ENCODE data around the gene ARHGAP44.

- TF ChIP-seq, protein P1, sequence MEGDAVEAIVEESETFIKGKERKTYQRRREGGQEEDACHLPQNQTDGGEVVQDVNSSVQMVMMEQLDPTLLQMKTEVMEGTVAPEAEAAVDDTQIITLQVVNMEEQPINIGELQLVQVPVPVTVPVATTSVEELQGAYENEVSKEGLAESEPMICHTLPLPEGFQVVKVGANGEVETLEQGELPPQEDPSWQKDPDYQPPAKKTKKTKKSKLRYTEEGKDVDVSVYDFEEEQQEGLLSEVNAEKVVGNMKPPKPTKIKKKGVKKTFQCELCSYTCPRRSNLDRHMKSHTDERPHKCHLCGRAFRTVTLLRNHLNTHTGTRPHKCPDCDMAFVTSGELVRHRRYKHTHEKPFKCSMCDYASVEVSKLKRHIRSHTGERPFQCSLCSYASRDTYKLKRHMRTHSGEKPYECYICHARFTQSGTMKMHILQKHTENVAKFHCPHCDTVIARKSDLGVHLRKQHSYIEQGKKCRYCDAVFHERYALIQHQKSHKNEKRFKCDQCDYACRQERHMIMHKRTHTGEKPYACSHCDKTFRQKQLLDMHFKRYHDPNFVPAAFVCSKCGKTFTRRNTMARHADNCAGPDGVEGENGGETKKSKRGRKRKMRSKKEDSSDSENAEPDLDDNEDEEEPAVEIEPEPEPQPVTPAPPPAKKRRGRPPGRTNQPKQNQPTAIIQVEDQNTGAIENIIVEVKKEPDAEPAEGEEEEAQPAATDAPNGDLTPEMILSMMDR (conservative IDR thresholded peaks at IDR 0.05; ENCODE audit: low read length): no peak
- TF ChIP-seq EZH2phosphoT487 (IDR thresholded peaks at IDR 0.05; ENCODE audit: borderline replicate concordance, low read depth, low read length): no peak
Measured at GRCh38 chr17:12947047-12947446, 157.7 kb downstream of the ARHGAP44 start.

Measured in OCI-LY7 (cell line).